SK-N-DZ (cell line): Measurements from ENCODE around the gene AOPEP.

Experiments
- DNase-seq: peaks from one replicate; pipeline ENCODE4 v3.0.0-alpha.2; 2015; ENCODE audit warnings: low spot score

AOPEP gene

DNA sequence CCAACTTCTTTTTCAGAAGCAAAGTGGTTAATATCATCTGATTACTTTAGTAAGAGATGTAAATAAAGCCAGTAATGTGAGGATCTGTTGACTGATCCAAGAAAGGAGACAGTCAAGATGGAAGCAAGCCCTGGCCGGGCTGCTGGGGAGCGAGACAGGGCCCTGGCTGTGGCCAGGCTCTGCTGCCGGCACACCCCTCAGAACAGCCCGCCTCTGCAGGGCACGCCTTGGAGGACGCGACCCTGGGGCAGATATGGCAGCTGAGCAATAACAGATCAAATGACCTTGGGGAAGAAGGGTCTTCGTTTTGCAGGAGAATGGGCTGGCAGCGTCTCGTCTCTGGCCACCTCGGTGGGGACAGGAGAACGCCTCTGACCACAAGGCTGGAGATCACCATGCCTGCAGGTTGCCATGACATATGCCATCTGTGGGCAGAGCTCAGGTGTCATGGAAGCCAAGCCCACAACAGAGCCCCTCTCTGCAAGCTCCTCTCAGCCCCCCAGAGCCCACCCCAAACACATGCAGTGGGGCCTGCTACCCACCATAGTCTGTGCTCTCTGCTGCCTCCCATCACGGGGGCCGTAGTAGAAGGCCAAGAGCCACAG lies 384.5 kb downstream of the AOPEP start:
- DNase-seq, result no peak

DNA sequence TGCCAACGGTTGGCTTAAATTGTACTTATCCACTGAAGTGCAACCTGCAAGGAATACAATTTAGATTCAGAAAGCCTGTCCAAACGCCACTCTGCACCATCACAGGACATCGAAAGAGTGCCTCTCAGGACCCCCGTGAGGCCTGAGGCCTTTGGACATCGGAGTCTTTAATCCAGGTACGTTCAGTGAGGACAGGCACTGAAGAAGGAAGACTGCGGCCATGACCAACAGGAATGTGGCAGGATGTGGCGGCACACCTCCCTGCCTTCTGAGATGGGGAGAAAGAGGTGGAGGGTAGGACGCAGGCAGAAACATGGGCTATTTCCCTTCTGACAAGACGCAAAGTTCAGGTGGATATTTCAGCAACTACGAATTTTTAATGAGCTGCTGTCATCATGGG lies 385.2 kb downstream of the AOPEP start:
- no peak for DNase-seq

DNA sequence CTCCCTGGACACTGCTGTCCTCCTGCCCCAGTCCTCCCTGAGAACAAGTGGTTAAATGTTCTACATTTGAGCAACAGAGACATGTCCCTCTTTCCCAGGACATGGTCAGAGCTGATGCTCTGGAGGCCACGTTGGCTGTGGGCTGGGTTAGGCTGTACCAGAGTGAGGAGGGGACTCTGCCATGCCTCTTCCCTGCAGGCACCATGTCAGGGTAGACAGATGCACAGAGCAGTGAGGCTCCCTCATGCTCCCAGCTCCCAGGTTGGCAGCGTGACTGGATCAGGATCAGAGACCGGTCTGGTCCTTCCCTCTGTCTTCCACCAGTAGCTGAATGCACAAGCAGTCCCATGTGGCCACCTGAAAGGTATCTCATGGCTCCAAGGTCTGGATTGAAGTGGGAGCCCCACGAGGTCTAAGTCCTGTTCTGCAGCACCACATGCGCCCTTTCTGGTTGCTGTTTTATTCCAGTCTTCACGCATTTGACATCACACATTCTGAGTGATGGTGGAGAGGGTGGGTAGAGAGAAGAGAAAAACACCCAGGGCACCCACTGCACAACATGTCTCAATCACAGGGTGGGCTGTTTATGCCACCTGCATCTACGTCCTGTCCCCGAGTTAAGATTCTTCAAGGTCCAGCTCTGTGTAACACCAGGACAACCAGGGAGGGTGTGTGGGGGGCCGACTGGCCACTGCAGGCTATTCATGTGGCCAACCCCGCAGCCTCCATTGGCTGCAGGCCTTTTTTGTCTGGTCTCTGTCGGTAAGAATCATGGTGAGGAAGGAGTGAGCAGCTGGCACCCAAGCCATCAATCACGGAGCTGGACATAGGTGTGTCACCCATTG lies 386.2 kb downstream of the AOPEP start:
- no peak for DNase-seq

DNA sequence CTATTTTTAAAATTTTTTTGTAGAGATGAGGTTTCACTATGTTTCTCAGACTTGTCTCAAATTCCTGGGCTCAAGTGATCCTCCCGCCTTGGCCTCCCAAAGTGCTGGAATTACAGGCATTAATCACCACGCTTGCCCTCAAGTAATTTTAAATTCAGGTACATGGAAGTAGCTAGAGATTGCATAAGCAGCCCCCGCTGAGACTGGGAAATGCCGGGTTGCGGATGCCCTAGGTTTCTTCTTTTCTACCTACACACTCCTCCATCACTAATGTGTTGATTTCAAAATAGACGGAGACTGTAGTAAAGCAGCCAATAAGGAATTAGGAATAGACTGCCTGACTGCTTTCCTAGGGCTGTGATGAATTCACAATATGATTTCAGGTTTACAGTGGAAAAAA lies 388.6 kb downstream of the AOPEP start:
- DNase-seq, result no peak

GRCh38 chr9:95116002-95116807 lies 389.7 kb downstream of the AOPEP start:
- DNase-seq, result no peak

DNA sequence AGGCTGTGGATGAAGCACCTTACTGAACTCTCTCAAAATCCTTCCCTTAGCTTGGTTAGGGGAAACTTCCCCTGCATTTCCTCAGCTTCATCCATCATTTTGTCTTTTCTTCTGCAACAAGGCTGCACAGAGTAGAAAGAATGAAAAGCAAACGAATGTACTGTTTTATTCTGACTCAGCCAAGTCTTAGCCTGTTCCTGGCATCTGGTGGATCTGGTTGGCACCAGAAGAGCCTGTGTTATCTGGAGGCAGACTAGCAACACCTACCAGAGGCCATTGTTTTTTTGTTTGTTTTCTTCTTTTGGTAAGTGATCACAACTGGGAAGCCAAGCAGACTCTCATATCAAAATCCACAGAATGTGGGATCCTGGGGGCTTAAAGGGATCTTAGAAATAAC lies 390.3 kb downstream of the AOPEP start:
- no peak for DNase-seq

DNA sequence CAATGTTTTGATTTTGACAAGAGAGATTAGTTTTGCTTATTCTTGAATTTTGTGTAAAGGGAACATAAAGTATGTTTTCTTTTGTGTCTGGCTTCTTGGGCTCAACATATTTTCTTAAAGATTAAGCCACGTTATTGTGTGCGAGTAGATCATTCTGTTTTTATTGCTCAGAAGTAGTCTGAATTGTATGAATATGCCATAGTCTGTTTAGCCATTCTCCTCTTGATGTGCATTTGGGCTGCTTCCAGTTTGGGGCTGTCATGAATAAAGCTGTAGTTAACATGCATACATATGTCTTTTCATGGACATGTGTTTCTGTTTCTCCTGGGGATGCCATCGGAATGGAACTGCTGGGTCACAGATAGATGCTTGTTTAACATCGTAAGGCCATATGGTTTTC lies 392.1 kb downstream of the AOPEP start:
- DNase-seq, result no peak

- peak; percentile 78 for DNase-seq
These were observed 394.4 kb downstream of the AOPEP start for GRCh38 chr9:95120781-95121370.

GRCh38 chr9:95124582-95125367 lies 398.3 kb downstream of the AOPEP start:
- DNase-seq, result no peak

DNA sequence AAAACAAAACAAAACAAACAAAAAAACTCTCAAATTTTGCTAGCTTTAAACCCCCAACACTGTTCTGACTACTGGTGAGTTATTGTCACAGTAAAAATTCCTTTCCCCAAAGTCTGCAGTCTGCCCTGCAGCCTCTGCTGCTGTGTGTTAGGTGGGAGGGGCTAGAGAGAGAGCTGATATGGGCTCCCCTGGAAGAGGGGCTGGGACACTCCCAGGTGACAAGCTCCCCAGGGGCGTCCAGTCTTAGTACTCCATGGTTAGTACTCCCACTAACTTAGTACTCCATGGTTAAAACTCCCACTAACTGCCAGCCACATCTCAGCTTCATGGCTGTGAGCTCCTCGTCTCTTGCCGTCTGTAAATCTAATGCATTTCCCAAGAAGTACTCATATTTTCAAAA lies 399.2 kb downstream of the AOPEP start:
- DNase-seq, result no peak

DNA sequence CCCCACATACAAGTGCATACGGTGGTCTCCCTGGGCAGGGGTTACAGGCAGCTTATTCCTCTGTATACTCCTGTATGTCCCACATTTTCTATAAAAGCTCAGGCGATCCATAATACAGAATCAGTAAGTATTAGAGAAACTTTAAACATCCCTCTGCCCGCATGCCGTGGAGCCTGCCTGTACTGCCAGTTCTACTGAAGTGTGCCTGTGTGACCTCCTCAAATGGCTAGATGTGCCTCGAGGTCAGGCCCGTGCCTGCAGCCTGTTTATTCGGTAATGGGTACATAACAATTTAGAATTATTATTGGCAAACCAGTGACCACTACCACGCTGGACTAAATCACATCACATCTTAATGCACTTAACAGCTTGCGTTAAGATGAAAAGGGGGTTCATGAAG lies 400.2 kb downstream of the AOPEP start:
- no peak for DNase-seq

GRCh38 chr9:95127249-95128176 lies 401.0 kb downstream of the AOPEP start:
- DNase-seq, result peak; percentile 73

DNA sequence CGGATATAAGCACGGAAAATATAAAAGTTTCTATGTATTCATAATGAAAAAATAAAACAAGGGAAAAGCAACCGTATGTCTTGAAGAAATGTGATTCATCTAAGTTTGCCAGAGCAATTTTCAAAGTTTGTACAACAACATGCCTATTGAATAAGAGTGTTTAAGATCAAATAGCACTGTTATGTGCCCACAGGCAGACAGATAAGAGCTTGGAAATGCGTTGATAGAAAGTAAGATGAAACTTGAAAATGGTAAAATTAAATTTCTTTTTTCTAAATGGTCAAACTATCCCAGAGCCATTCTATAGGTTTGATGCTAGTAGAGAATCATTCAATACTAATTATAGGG lies 401.7 kb downstream of the AOPEP start:
- DNase-seq, result no peak

DNA sequence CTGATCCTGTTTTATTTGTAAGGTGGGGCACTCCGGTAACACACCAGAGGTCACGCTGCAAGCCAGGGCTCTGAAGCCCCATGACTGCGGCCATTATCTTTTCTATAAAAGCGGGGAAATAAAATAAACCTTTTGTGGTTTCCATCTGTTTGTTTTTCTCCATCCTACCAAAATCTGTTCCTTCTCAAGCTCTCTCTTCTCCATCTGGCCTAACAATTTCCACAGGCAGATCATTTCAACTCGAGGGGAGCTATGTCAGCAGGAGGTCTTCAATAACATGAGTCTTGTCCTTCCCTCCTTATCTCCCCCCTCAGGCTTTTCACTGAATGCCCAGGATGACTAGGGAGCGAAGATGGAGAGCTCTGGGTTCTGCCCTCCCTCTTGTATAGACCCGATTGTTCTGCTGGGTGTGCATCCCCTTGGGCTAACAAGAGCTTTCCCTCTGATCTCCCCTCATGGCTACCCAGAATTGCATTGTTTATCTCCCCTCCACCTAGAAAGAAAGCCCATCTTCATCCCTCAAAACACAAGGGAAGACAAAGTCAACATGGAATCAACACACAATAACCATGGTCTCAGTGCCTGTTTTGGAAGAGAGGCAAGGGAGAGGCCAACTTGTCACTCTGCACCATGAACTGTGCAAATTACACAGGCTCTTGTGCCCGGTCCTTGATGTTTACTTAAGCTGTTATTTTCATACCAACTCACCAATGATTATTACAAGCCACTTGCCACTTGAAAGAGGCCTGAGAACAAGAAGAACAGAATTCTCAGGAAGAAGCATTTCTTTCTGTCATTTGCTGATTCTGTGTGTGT lies 403.2 kb downstream of the AOPEP start:
- peak; percentile 40 for DNase-seq

GRCh38 chr9:95130484-95130883 lies 404.0 kb downstream of the AOPEP start:
- DNase-seq, result no peak

DNA sequence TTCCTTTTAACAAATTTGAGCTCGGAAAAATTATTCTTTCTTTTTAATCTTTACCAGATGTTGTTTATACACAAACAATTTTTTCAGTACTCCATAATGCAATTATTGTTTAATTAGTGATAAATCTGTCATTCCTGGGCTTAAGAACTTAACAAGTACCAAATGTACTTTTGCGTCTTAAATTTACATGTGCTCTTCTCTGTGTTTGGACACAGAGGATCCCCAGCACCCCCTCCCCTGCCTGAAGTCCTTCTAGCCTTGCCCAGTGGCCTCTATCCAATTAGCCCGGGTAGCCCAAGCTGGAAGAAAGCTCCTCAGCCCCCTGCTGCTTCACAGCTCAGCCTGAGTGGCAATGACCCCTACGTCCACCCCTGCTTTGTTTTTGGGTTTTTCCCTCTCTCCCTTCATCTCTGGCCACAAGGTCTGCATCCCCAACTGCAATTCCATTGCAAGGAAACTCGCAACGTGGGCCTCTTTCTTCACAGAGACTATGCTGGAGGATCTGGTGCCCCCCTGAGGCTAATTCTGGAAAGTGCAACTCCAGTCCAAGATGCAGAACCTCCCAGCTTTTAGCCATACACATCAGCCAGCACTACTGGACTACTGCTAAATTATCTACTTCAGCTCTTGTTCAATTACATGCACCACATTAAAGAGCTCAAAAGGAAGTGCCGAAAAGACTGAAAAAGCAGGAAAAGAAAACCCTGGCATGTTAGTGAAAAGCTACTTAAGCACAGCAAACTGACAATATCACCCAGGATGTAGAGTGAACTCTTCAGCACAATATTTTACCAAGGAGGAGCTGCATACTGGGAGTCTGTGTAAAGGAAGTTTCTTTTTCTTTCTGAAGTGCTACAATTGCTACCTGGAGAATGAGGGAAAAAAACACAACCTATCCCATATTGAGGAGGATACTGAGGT lies 404.8 kb downstream of the AOPEP start:
- peak; percentile 77 for DNase-seq

- DNase-seq, result peak; percentile 99
These were observed 406.1 kb downstream of the AOPEP start for GRCh38 chr9:95132366-95133324.
